Upper lobe of right lung (tissue), 1 donor: Measurements from ENCODE around the gene NEK4. TPM values are rescaled to one million over a fixed set of nuclear protein-coding genes. Genes with fewer than 3 reads are reported as not detected.
"Not testable (repeated sequence)": the region's sequence is repeated elsewhere in the genome, so short reads cannot be mapped to it uniquely, and the experiment has no call there.

Source experiments
- ATAC-seq: fragments of 200-7000 bp; cut with Tn5 transposase; one replicate; pipeline ENCODE4 v1.9.1; 2020; ENCODE audit warnings: mild to moderate bottlenecking, moderate library complexity
- DNase-seq: peaks from one replicate; pipeline ENCODE4 v3.0.0-alpha.2; 2020
- H3K27ac ChIP-seq: fragments of 200-600 bp; one replicate; pipeline ENCODE4 v1.8.0; 2022
- H3K27me3 ChIP-seq: fragments of 200-600 bp; one replicate; pipeline ENCODE4 v1.8.0; 2022; ENCODE audit warnings: mild to moderate bottlenecking
- H3K36me3 ChIP-seq: fragments of 200-600 bp; one replicate; pipeline ENCODE4 v1.8.0; 2022
- H3K4me1 ChIP-seq: fragments of 200-600 bp; one replicate; pipeline ENCODE4 v1.8.0; 2022
- H3K4me3 ChIP-seq: fragments of 200-600 bp; one replicate; pipeline ENCODE4 v1.8.0; 2022; ENCODE audit warnings: mild to moderate bottlenecking
- H3K9me3 ChIP-seq: fragments of 200-600 bp; one replicate; pipeline ENCODE4 v1.8.0; 2022
- intact Hi-C: fragments of 100-400 bp; cut with DNase I; formaldehyde crosslinking; loops from one replicate; pipeline ENCODE4 v1.11.0; 2022
- total RNA-seq: library from RNA; stranded (reverse); fragmentation: NEBNext Ultra II Directional; extraction: Animal tissue kit (Norgen Biotek cat#: 25700); gene quantifications from one replicate; pipeline ENCODE4 v1.2.1, GENCODE V29; 2021
- TF ChIP-seq, protein P1 (sequence below): fragments of 200-600 bp; IDR thresholded peaks from one replicate; pipeline ENCODE4 v1.8.0; 2022; ENCODE audit warnings: antibody characterized with exemption
- donor health status: DM: no; HTN: yes; CAD: no; lungs with severe emphysema.

The NEK4 gene
- total RNA-seq, 1 donor from 2014 or later = 27.2 TPM

DNA sequence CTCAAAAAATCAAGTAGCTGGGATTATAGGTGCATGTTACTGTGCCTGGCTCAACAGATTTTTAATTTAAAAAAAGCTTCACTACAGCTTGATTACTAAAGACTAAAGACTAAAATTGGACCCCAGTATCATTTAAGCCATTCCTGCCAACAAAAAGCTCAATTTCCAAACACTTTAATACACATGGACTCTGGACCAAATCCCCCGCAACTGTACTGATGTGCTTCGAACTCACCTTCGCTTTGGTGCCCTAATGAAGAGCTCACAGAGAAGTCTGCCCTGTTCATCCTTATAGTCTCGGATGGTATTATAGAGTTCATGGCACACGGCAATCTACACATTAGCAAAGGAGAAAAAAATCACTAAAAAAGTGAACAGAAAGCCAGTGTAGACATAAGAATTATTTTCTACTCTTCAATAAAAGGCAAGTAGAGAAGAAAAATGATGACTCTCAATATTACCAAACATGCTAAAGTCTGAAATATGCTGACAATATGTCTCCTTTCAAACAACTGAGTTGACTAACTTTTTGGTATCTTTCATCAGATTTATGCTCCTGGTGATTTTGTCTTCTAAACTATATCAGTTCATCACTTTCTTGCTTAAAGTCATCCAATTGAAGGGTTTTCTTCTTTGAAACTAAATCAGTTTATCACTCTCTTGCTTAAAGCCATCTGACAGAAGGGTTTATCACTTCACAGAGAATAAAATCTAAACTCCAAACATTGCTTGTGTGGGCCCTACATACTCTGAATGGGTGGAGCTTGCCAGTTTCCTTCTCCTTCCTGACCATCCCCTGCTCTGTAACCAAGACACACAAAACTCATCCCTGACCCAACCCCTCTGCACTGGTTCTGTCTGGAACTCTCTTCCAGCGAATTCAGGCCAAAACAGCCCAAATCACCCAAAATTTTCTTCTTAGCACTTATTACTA is 92.2 kb downstream of the NEK4 start:
- ATAC-seq (peak; percentile 51), DNase-seq (no peak)
- Histone ChIP-seq H3K27ac (no peak overlapping the region), H3K27me3 (no peaks in the 10 kb centered on the region), H3K36me3 (peaks cover 69% of the 10 kb centered on the region), H3K4me1 (peaks cover 24% of the 10 kb centered on the region), H3K9me3 (no peaks in the 10 kb centered on the region), H3K4me3 (no peak overlapping the region)
- TF ChIP-seq, protein P1, sequence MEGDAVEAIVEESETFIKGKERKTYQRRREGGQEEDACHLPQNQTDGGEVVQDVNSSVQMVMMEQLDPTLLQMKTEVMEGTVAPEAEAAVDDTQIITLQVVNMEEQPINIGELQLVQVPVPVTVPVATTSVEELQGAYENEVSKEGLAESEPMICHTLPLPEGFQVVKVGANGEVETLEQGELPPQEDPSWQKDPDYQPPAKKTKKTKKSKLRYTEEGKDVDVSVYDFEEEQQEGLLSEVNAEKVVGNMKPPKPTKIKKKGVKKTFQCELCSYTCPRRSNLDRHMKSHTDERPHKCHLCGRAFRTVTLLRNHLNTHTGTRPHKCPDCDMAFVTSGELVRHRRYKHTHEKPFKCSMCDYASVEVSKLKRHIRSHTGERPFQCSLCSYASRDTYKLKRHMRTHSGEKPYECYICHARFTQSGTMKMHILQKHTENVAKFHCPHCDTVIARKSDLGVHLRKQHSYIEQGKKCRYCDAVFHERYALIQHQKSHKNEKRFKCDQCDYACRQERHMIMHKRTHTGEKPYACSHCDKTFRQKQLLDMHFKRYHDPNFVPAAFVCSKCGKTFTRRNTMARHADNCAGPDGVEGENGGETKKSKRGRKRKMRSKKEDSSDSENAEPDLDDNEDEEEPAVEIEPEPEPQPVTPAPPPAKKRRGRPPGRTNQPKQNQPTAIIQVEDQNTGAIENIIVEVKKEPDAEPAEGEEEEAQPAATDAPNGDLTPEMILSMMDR = no peak
- intact Hi-C loops = no loop called here

DNA sequence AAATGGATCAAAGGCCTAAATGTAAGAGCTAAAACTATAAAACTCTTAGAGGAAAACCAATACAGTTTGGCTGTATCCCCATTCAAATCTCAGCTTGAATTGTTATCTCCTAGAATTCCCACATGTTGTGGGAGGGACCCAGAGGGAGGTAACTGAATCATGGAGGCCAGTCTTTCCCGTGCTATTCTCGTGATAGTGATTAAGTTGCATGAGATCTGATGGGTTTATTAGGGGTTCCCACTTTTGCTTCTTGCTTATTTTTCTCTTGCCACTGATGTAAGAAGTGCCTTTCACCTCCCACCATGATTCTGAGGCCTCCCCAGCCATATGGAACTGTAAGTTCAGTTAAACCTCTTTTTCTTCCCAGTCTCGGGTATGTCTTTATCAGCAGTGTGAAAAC is 94.5 kb downstream of the NEK4 start:
- intact Hi-C loops, DNase-seq, H3K4me3 ChIP-seq, ATAC-seq, H3K27ac ChIP-seq, H3K27me3 ChIP-seq, H3K9me3 ChIP-seq: not testable (repeated sequence)
- Histone ChIP-seq H3K36me3 (peaks cover 92% of the 10 kb centered on the region), H3K4me1 (peaks cover 11% of the 10 kb centered on the region)

DNA sequence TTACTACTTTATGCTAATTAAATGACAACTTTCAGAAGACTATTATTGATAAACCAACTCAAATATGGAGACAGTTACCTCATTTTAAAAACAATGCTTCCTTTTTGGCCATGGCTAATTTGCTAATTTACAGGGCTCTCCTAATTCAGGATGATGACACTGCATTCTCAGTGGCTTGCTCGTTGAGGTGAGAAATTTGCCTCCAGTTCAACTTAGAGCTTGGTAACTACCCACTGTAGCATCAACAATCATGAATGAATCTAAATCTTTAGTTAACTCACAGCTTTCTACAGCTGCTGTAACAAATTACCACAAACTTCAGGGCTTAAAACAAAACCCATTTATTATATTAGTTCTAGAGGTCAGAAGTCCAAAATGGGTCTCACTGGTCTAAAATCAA is 99.1 kb downstream of the NEK4 start:
- Histone ChIP-seq H3K36me3 (peaks cover 79% of the 10 kb centered on the region), H3K27ac (no peak overlapping the region)

DNA sequence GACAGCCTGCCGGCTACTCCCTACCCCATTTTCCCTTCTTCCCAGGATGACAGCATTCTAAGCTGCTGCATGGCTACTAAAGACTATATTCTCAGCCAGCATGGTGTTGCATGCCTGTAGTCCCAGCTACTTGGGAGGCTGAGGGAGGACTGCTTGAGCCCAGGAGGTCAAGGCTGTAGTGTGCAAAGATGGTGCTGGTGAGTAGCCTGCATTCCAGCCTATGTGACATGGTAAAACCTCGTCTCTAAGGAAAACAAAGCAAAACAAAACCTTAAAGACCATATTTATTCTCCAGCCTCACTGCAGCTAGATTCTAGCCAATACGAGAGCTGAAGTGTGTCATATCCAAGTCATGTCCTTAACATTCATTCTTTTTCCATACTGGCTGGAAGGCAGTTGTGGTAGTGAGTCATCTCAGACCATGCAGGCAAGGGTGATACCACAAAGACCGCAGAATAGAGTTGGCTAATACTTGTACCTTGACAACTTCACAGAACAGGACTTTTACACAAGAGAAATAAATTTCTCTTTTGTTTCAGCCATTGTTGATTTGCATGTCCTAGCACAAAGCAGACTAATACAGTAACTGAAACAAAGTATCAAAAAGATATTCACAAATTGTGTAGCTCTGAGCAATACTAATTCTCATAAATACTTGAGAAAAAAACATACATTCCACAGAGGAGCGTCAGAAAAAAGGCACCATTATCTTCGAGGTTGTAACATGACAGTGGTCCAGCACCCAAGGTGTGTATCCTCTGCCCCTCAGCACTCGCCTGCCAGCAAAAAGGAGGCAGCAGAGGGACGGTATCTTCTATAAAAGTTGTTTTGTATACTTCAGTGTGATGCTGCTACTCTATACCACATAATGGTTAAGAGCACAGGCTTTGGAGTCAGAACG is 99.9 kb downstream of the NEK4 start:
- Histone ChIP-seq H3K27ac (no peak overlapping the region), H3K36me3 (peaks cover 79% of the 10 kb centered on the region)

More for the DNA sequence above, 99.1 kb downstream of the NEK4 start:
- Histone ChIP-seq H3K4me3 (no peak overlapping the region), H3K27me3 (no peaks in the 10 kb centered on the region), H3K9me3 (no peaks in the 10 kb centered on the region), H3K4me1 (peaks cover 14% of the 10 kb centered on the region)
- intact Hi-C loops = no loop called here
- TF ChIP-seq, protein P1 = no peak
- no peak for ATAC-seq
- DNase-seq = no peak

DNA sequence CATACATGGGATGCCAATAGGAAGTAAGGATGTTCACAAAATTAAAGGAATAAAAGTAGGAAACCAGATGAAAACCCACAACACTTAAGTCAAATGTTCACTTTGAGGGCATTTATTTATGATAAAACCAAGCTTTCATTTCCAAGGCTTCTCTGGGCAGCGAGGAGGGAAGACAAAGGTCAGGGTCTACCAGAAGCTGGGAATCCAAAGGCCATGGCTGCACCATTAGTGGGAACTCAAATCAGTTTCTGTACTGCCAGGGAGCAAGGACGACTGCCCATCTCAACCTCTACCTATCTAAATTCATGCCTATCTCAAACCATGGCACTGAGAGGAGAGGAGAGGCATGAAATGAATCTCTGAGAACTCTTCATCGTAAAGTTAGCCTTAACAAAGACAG is 107.6 kb downstream of the NEK4 start:
- H3K27me3 ChIP-seq = no peaks in the 10 kb centered on the region
- H3K27ac ChIP-seq = no peak overlapping the region
- no peaks in the 10 kb centered on the region for H3K9me3 ChIP-seq
- intact Hi-C loops = no loop called here
- ATAC-seq = no peak
- TF ChIP-seq, protein P1 = no peak
- H3K4me3 ChIP-seq = no peak overlapping the region
- DNase-seq = no peak
- H3K36me3 ChIP-seq = peaks cover 92% of the 10 kb centered on the region
- H3K4me1 ChIP-seq = no peaks in the 10 kb centered on the region

More for the DNA sequence above, 99.9 kb downstream of the NEK4 start:
- intact Hi-C loops = no loop called here
- DNase-seq (no peak), ATAC-seq (peak; percentile 87)
- H3K9me3 ChIP-seq = no peaks in the 10 kb centered on the region
- TF ChIP-seq, protein P1 = no peak
- H3K27me3 ChIP-seq = no peaks in the 10 kb centered on the region
- H3K4me3 ChIP-seq = no peak overlapping the region
- peaks cover 14% of the 10 kb centered on the region for H3K4me1 ChIP-seq
